ENCODE measurements around the gene LCLAT1. TPM values are rescaled to one million over a fixed set of nuclear protein-coding genes. Genes with fewer than 3 reads are reported as not detected.

The LCLAT1 gene
- total and polyA plus RNA-seq, 2 of the 4 experiments (the other 2 are of a cell fraction) = 7.5 to 11.5 TPM

DNA sequence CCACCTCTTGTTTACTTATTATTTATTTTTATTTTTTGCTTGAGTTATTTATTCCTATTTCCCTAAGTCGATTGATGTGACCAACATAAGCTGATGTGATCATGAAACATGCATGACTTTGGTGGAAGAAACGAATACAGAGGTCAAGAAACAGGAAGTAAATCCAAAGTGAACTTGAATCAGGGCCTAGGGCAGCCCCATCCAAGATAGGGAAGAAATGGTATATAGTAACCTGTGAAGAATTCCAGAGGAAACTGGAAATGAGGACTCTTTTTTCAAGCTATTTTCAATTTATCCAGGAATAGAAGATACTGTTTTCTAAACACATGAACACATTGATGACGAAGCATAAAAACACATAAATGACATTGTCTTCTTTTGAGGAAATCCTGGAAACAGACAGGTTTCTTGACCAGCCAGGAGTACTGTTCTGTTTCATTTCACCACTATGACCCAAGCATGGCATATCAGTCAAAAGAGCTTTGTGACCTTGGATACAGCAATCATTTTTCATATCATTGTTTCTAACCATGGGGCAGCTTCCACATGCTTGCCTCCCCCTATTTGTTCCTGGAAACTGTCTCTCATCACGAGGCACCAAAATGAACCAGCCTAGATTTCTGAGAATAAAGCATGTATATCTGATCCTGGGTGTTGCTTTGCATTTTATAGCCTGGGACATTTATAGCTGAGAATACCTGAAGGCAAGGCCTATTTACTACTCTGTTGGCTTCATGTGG, 9.1 kb upstream of the LCLAT1 start:
- no peak overlapping the region for H3K4me2 ChIP-seq (ENCODE audit: low read depth, low read length)
- in situ Hi-C loops (cut with MboI; ENCODE audit: low sequenced_read_pairs) (no loop called here), dilution Hi-C loops (cut with HindIII; ENCODE audit: low sequenced_read_pairs, unreplicated experiment) (no loop called here), intact Hi-C loops (cut with micrococcal nuclease) (no loop called here)
- no peak overlapping the region for H2AK5ac ChIP-seq (ENCODE audit: low read depth, low read length)
- no peak overlapping the region for H3K27ac ChIP-seq (ENCODE audit: insufficient read depth, low read length)
- ATAC-seq (ENCODE audit: low read depth) (no peak), DNase-seq (no peak)
- no peak overlapping the region for H4K91ac ChIP-seq (ENCODE audit: insufficient read depth, low read depth, low read length)
- H3K36me3 ChIP-seq (ENCODE audit: control insufficient read depth, insufficient read depth, low read length) = no peaks in the 10 kb centered on the region
- WGBS, 2 experiments (ENCODE audit: extremely low coverage in 2 of 2, insufficient read length in 1 of 2) = no CpG with 5 or more reads among the region's 4 CpGs
- no peak overlapping the region for H3K4me3 ChIP-seq (ENCODE audit: insufficient read depth, low read depth, low read length)
- H3K4me1 ChIP-seq (ENCODE audit: control insufficient read depth, insufficient read depth, low read length) = peaks cover 2% of the 10 kb centered on the region
- H3K18ac ChIP-seq (ENCODE audit: low read depth, low read length) = no peak overlapping the region
- H3K23ac ChIP-seq (ENCODE audit: low read depth, low read length) = no peak overlapping the region
- BruUV-seq (replicated peaks) = no TSS peak
- no peak overlapping the region for H3K56ac ChIP-seq (ENCODE audit: extremely low read depth, insufficient read depth, low read length)
- H3K9me1 ChIP-seq (ENCODE audit: insufficient read depth, low read length) = no peaks in the 10 kb centered on the region; the same call in 1 of the 2 replicates
- H3K27me3 ChIP-seq (ENCODE audit: control insufficient read depth, insufficient read depth, low read length) = no peaks in the 10 kb centered on the region
- no peak overlapping the region for H4K5ac ChIP-seq (ENCODE audit: low read depth, low read length)
- POLR2A ChIA-PET (ENCODE audit: unreplicated experiment) = interaction anchor here (0.6 kb wide), 1 partner anchor 16 kb away, joined by 3 read pairs; no protein-coding TSS in a partner anchor
- no peak overlapping the region for H2BK20ac ChIP-seq (ENCODE audit: low read depth, low read length)
- CTCF ChIA-PET = no interaction called here
- no peak overlapping the region for H4K8ac ChIP-seq (ENCODE audit: low read depth in 2 of 2, low read length in 2 of 2)
- TF ChIP-seq RCOR1 (IDR thresholded peaks at IDR 0.05; ENCODE audit: insufficient replicate concordance, low read length) = no peak
- TF ChIP-seq MAZ (IDR thresholded peaks at IDR 0.05; ENCODE audit: borderline replicate concordance, low read depth, low read length) = no peak
- TF ChIP-seq ELK1 (IDR thresholded peaks at IDR 0.05; ENCODE audit: borderline replicate concordance, low read depth, low read length) = no peak
- no peak for TF ChIP-seq RFX5 (IDR thresholded peaks at IDR 0.05; ENCODE audit: low read depth, low read length)
- TF ChIP-seq CTCF (conservative IDR thresholded peaks at IDR 0.05; ENCODE audit: low read depth, low read length) = no peak
- no peak for TF ChIP-seq MXI1 (IDR thresholded peaks at IDR 0.05; ENCODE audit: borderline replicate concordance, low read depth, low read length)
- no peak for TF ChIP-seq POLR2A (IDR thresholded peaks at IDR 0.05; ENCODE audit: low read depth, low read length)
- TF ChIP-seq BHLHE40 (IDR thresholded peaks at IDR 0.05; ENCODE audit: low read depth, low read length) = no peak
- no peak for TF ChIP-seq USF2 (IDR thresholded peaks at IDR 0.05; ENCODE audit: low read depth, low read length)
- no peak for TF ChIP-seq RAD21 (IDR thresholded peaks at IDR 0.05; ENCODE audit: low read length)
- TF ChIP-seq SMC3 (IDR thresholded peaks at IDR 0.05; ENCODE audit: low read depth, low read length) = no peak
- TF ChIP-seq NFE2L2 (IDR thresholded peaks at IDR 0.05; ENCODE audit: low read depth, low read length) = no peak
- TF ChIP-seq FOS (IDR thresholded peaks at IDR 0.05; ENCODE audit: low read depth, low read length) = no peak
- no peak for TF ChIP-seq CHD1 (IDR thresholded peaks at IDR 0.05; ENCODE audit: low read depth, low read length)
- TF ChIP-seq CEBPB (IDR thresholded peaks at IDR 0.05; ENCODE audit: low read depth, low read length) = no peak
- TF ChIP-seq MAFK (IDR thresholded peaks at IDR 0.05; ENCODE audit: low read depth, low read length) = no peak
- no peak overlapping the region for H3K14ac ChIP-seq (replicated peaks; ENCODE audit: low read depth, low read length)
- no peak overlapping the region for H3K9ac ChIP-seq (ENCODE audit: low read depth, low read length)
- H2BK120ac ChIP-seq (ENCODE audit: low read depth, low read length) = no peak overlapping the region
- no peak overlapping the region for H3K4ac ChIP-seq (ENCODE audit: low read depth, low read length)
- no peak overlapping the region for H2AFZ ChIP-seq (replicated peaks; ENCODE audit: low read length, poor library complexity)
- H2AK9ac ChIP-seq (replicated peaks; ENCODE audit: low read depth, low read length, poor library complexity) = no peak overlapping the region
- no peak overlapping the region for H2BK15ac ChIP-seq (ENCODE audit: low read depth, low read length)
- no peaks in the 10 kb centered on the region for H4K20me1 ChIP-seq (ENCODE audit: insufficient read depth, low read length)
- H2BK5ac ChIP-seq (ENCODE audit: low read depth, low read length, poor library complexity, severe bottlenecking) = no peak overlapping the region
- H3K9me3 ChIP-seq (ENCODE audit: control insufficient read depth, insufficient read depth, low read length) = no peaks in the 10 kb centered on the region
- H3K79me1 ChIP-seq (ENCODE audit: low read depth in 1 of 2, low read length in 2 of 2) = no peaks in the 10 kb centered on the region
